CD8-positive, alpha-beta memory T cell (primary cell): ENCODE data around the gene MMEL1. TPM values are rescaled to one million over a fixed set of nuclear protein-coding genes. Genes with fewer than 3 reads are reported as not detected.

ENCODE experiments used
- CTCF ChIA-PET: fragments of 350-600 bp; sonication (Branson Sonifier 250); formaldehyde crosslinking; loops from one replicate; lab custom pipeline; 2021; ENCODE audit warnings: antibody characterized with exemption; lab: Charles Lee
- POLR2A ChIA-PET: fragments of 350-600 bp; sonication (Branson Sonifier 250); formaldehyde crosslinking; loops from one replicate; lab custom pipeline; 2021; ENCODE audit warnings: antibody characterized with exemption; lab: Charles Lee
- DNase-seq, 5 donors: peaks; one replicate each; pipeline versions ENCODE4 v3.0.0 to v3.0.0-alpha.2; 2020 to 2022; ENCODE audit warnings: mixed read lengths in 1 of 5
- H3K27ac ChIP-seq: one replicate; pipeline ENCODE4 v1.7.0; 2013; ENCODE audit warnings: low read depth, mild to moderate bottlenecking, low read length, moderate library complexity
- H3K27me3 ChIP-seq: 2 replicates; pipeline ENCODE4 v1.7.0; 2013; ENCODE audit warnings: low read length, mild to moderate bottlenecking; ENCODE audit not compliant: insufficient read depth, poor library complexity, severe bottlenecking
- H3K36me3 ChIP-seq: 2 replicates; pipeline ENCODE4 v1.7.0; 2013; ENCODE audit warnings: mild to moderate bottlenecking, low read length, moderate library complexity; ENCODE audit not compliant: insufficient read depth
- H3K4me1 ChIP-seq: 2 replicates; pipeline ENCODE4 v1.7.0; 2013; ENCODE audit warnings: mild to moderate bottlenecking, low read length, moderate library complexity; ENCODE audit not compliant: insufficient read depth
- H3K4me3 ChIP-seq: 2 replicates; pipeline ENCODE4 v1.7.0; 2013; ENCODE audit warnings: mild to moderate bottlenecking, low read length
- H3K9me3 ChIP-seq: 2 replicates; pipeline ENCODE4 v1.7.0; 2013; ENCODE audit warnings: mild to moderate bottlenecking, low read length
- H3K27ac Mint-ChIP-seq, 8 donors: one replicate each; pipeline ENCODE4 v1.8.0; 2020 to 2021; ENCODE audit warnings: mixed read lengths in 8 of 8, mild to moderate bottlenecking in 6 of 8, inconsistent platforms in 3 of 8, moderate library complexity in 3 of 8
- H3K27me3 Mint-ChIP-seq, 2 donors: one replicate each; pipeline ENCODE4 v1.8.0; 2020 to 2021; ENCODE audit warnings: mixed read lengths in 2 of 2, mild to moderate bottlenecking in 1 of 2, moderate library complexity in 1 of 2
- H3K36me3 Mint-ChIP-seq, 3 donors: one replicate each; pipeline ENCODE4 v1.8.0; 2020 to 2021; ENCODE audit warnings: mixed read lengths in 3 of 3, inconsistent platforms in 1 of 3, mild to moderate bottlenecking in 1 of 3
- H3K4me1 Mint-ChIP-seq, 3 donors: one replicate each; pipeline ENCODE4 v1.8.0; 2020 to 2021; ENCODE audit warnings: mixed read lengths in 3 of 3, inconsistent platforms in 1 of 3, mild to moderate bottlenecking in 1 of 3
- H3K4me3 Mint-ChIP-seq, 7 donors: one replicate each; pipeline ENCODE4 v1.8.0; 2020 to 2021; ENCODE audit warnings: mixed read lengths in 7 of 7, mild to moderate bottlenecking in 6 of 7, moderate library complexity in 4 of 7, inconsistent platforms in 2 of 7
- H3K9me3 Mint-ChIP-seq, 5 donors: one replicate each; pipeline ENCODE4 v1.8.0; 2020 to 2022; ENCODE audit warnings: mixed read lengths in 5 of 5, mild to moderate bottlenecking in 3 of 5, moderate library complexity in 2 of 5, inconsistent platforms in 1 of 5
- polyA plus RNA-seq: library from polyadenylated mRNA; unstranded; fragments of 300-500 nt; fragmentation: Illumina TruSeq; gene quantifications from one replicate; pipeline ENCODE4 v1.2.3, GENCODE V29; 2021
- total RNA-seq, 2 experiments: library from RNA; stranded (reverse); gene quantifications; one replicate each; pipeline ENCODE4 v1.2.3, GENCODE V29; 2021

Gene MMEL1
- total and polyA plus RNA-seq, 3 experiments from 2014 or later, result 0.44 to 6.8 TPM; not detected in 1

GRCh38 chr1:2594641-2595131, 38.1 kb downstream of the MMEL1 start:
- H3K9me3 Mint-ChIP-seq, result peaks cover 0 to 4% (median 3%) of the 10 kb centered on the region in 5 donors
- H3K27ac Mint-ChIP-seq, result no peak overlapping the region
- H3K9me3 ChIP-seq, result no peaks in the 10 kb centered on the region
- ChIA-PET CTCF (no interaction called here), POLR2A (no interaction called here)
- no peak overlapping the region for H3K27ac ChIP-seq
- DNase-seq, result peak in 1 of 5 donors; percentile 47
- no peaks in the 10 kb centered on the region for H3K27me3 ChIP-seq
- peaks cover 0 to 1% of the 10 kb centered on the region in 2 donors for H3K27me3 Mint-ChIP-seq
- no peak overlapping the region for H3K4me3 ChIP-seq
- H3K4me3 Mint-ChIP-seq, result no peak overlapping the region
- no peaks in the 10 kb centered on the region for H3K36me3 ChIP-seq
- peaks cover 0 to 6% (median 0%) of the 10 kb centered on the region in 3 donors for H3K36me3 Mint-ChIP-seq
- no peaks in the 10 kb centered on the region for H3K4me1 ChIP-seq
- H3K4me1 Mint-ChIP-seq, result peaks cover 0 to 4% (median 0%) of the 10 kb centered on the region in 3 donors

GRCh38 chr1:2594001-2594640, 38.7 kb downstream of the MMEL1 start:
- H3K4me1 Mint-ChIP-seq, result peaks cover 0 to 4% (median 0%) of the 10 kb centered on the region in 3 donors
- no peak overlapping the region for H3K27ac Mint-ChIP-seq
- Histone ChIP-seq H3K27me3 (no peaks in the 10 kb centered on the region), H3K27ac (no peak overlapping the region), H3K9me3 (no peaks in the 10 kb centered on the region), H3K36me3 (no peaks in the 10 kb centered on the region), H3K4me1 (no peaks in the 10 kb centered on the region), H3K4me3 (no peak overlapping the region)
- H3K4me3 Mint-ChIP-seq, result no peak overlapping the region
- POLR2A ChIA-PET, result no interaction called here
- CTCF ChIA-PET, result no interaction called here
- H3K36me3 Mint-ChIP-seq, result peaks cover 0 to 11% (median 0%) of the 10 kb centered on the region in 3 donors
- H3K27me3 Mint-ChIP-seq, result peaks cover 0 to 1% of the 10 kb centered on the region in 2 donors
- DNase-seq, result peak in 1 of 5 donors; percentile 44
- peaks cover 0 to 4% (median 3%) of the 10 kb centered on the region in 5 donors for H3K9me3 Mint-ChIP-seq

GRCh38 chr1:2593251-2593878, 39.5 kb downstream of the MMEL1 start:
- Histone ChIP-seq H3K4me3 (no peak overlapping the region), H3K36me3 (no peaks in the 10 kb centered on the region), H3K9me3 (no peaks in the 10 kb centered on the region), H3K27ac (no peak overlapping the region), H3K27me3 (no peaks in the 10 kb centered on the region), H3K4me1 (no peaks in the 10 kb centered on the region)
- Mint-ChIP-seq H3K36me3 (peaks cover 0 to 15% (median 0%) of the 10 kb centered on the region in 3 donors), H3K4me1 (peaks cover 0 to 9% (median 0%) of the 10 kb centered on the region in 3 donors), H3K4me3 (no peak overlapping the region), H3K27me3 (peaks cover 0 to 1% of the 10 kb centered on the region in 2 donors), H3K9me3 (peaks cover 0 to under 1% (median 0%) of the 10 kb centered on the region in 5 donors), H3K27ac (no peak overlapping the region)
- DNase-seq, result peak in 1 of 5 donors; percentile 41
- ChIA-PET POLR2A (no interaction called here), CTCF (no interaction called here)

- peak in 2 of 5 donors; percentile 16 to 38 for DNase-seq
- POLR2A ChIA-PET, result no interaction called here
- peaks cover 0 to 14% (median 0%) of the 10 kb centered on the region in 3 donors for H3K4me1 Mint-ChIP-seq
- no peaks in the 10 kb centered on the region for H3K36me3 ChIP-seq
- no peak overlapping the region for H3K27ac Mint-ChIP-seq
- H3K4me3 Mint-ChIP-seq, result peak overlapping the region in 1 of 7 donors; percentile 39
- peaks cover 0 to 1% of the 10 kb centered on the region in 2 donors for H3K27me3 Mint-ChIP-seq
- H3K4me1 ChIP-seq, result peaks cover 3% of the 10 kb centered on the region
- H3K27ac ChIP-seq, result no peak overlapping the region
- peaks cover 0 to 15% (median 0%) of the 10 kb centered on the region in 3 donors for H3K36me3 Mint-ChIP-seq
- H3K27me3 ChIP-seq, result no peaks in the 10 kb centered on the region
- no peaks in the 10 kb centered on the region for H3K9me3 ChIP-seq
- no peaks in the 10 kb centered on the region for H3K9me3 Mint-ChIP-seq
- CTCF ChIA-PET, result no interaction called here
- no peak overlapping the region for H3K4me3 ChIP-seq
Observed at GRCh38 chr1:2592672-2593071, 40.1 kb downstream of the MMEL1 start.

- Histone ChIP-seq H3K9me3 (no peaks in the 10 kb centered on the region), H3K4me1 (peaks cover 9% of the 10 kb centered on the region), H3K27ac (no peak overlapping the region), H3K4me3 (no peak overlapping the region), H3K36me3 (no peaks in the 10 kb centered on the region), H3K27me3 (no peaks in the 10 kb centered on the region)
- Mint-ChIP-seq H3K36me3 (peaks cover 0 to 15% (median 0%) of the 10 kb centered on the region in 3 donors), H3K4me3 (peak overlapping the region in 1 of 7 donors; percentile 48), H3K9me3 (no peaks in the 10 kb centered on the region), H3K27me3 (no peaks in the 10 kb centered on the region), H3K4me1 (peaks cover 0 to 20% (median 0%) of the 10 kb centered on the region in 3 donors), H3K27ac (no peak overlapping the region)
- POLR2A ChIA-PET, result no interaction called here
- DNase-seq, result peak in 1 of 5 donors; percentile 46
- CTCF ChIA-PET, result no interaction called here
Observed at GRCh38 chr1:2591581-2592261, 41.1 kb downstream of the MMEL1 start.

- no peaks in the 10 kb centered on the region for H3K27me3 Mint-ChIP-seq
- H3K4me3 ChIP-seq, result no peak overlapping the region
- no peaks in the 10 kb centered on the region for H3K9me3 Mint-ChIP-seq
- peaks cover 0 to 20% (median 0%) of the 10 kb centered on the region in 3 donors for H3K4me1 Mint-ChIP-seq
- no peak for DNase-seq
- H3K9me3 ChIP-seq, result no peaks in the 10 kb centered on the region
- H3K4me3 Mint-ChIP-seq, result peak overlapping the region in 2 of 7 donors; percentile 20 to 33
- ChIA-PET POLR2A (no interaction called here), CTCF (no interaction called here)
- H3K27ac Mint-ChIP-seq, result peak overlapping the region in 1 of 8 donors; percentile 68
- H3K27me3 ChIP-seq, result no peaks in the 10 kb centered on the region
- H3K27ac ChIP-seq, result no peak overlapping the region
- H3K36me3 ChIP-seq, result no peaks in the 10 kb centered on the region
- H3K36me3 Mint-ChIP-seq, result peaks cover 0 to 18% (median 0%) of the 10 kb centered on the region in 3 donors
- peaks cover 9% of the 10 kb centered on the region for H3K4me1 ChIP-seq
Observed at GRCh38 chr1:2591233-2591580, 41.6 kb downstream of the MMEL1 start.

GRCh38 chr1:2590233-2591141, 42.3 kb downstream of the MMEL1 start:
- Histone ChIP-seq H3K36me3 (no peaks in the 10 kb centered on the region), H3K27me3 (no peaks in the 10 kb centered on the region), H3K4me3 (no peak overlapping the region), H3K27ac (no peak overlapping the region), H3K9me3 (no peaks in the 10 kb centered on the region), H3K4me1 (peaks cover 9% of the 10 kb centered on the region)
- Mint-ChIP-seq H3K27me3 (no peaks in the 10 kb centered on the region), H3K27ac (peak overlapping the region in 1 of 8 donors; percentile 4), H3K4me1 (peaks cover under 1 to 21% (median 2%) of the 10 kb centered on the region in 3 donors), H3K9me3 (no peaks in the 10 kb centered on the region), H3K36me3 (peaks cover 0 to 20% (median 0%) of the 10 kb centered on the region in 3 donors), H3K4me3 (peak overlapping the region in 2 of 7 donors; percentile 12 to 27)
- DNase-seq, result peak in 1 of 5 donors; percentile 48
- ChIA-PET POLR2A (no interaction called here), CTCF (no interaction called here)
